GM12892 (cell line): Measurements from ENCODE around the gene PEMT.

Experiments
- POLR2A ChIP-seq: IDR thresholded peaks from 2 replicates; pipeline ENCODE4 v1.6.1; 2011; ENCODE audit warnings: low read depth, low read length, control low read depth
- POLR2AphosphoS5 ChIP-seq: IDR thresholded peaks from 2 replicates; pipeline ENCODE4 v1.6.1; 2011; ENCODE audit warnings: low read depth, low read length, control low read depth

- TF ChIP-seq POLR2A, result no peak
- TF ChIP-seq POLR2AphosphoS5, result no peak
These were observed 97.0 kb downstream of the PEMT start for GRCh38 chr17:17494499-17494869.
